Medulla oblongata (tissue), 1 donor: ENCODE measurements around the gene SPESP1.

ENCODE experiments used
- DNase-seq: peaks from one replicate; pipeline ENCODE4 v3.0.0-alpha.2; 2015; ENCODE audit errors: extremely low spot score

The SPESP1 gene

GRCh38 chr15:68930268-68931022 is at the start of gene SPESP1:
Gene SPESP1, plus strand, starts transcription at chr15:68930525. Its CDS starts 129 bp downstream, at chr15:68930654.
- peak; percentile 61 for DNase-seq

- DNase-seq = no peak
Observed at GRCh38 chr15:68885070-68885469, 45.3 kb upstream of the SPESP1 start.

DNA sequence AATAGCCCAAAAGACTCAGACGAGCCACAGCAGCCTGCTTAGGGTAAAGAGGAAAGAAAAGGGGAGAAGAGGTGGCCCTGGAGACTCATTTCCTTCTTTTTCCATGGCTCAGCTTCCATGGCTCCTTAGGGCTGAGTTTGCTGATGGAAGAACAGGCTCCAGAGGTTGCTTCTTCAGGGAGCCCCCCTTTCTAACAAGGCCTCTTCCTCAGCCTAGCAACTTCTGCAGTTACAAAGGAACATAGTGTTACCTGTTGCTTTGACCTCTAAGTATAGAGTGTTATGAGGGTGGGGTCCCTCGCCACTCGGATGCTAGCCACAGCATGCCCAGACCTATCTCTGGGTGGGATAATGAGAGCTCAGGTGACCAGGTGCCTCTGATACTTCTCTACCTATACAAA is 43.2 kb upstream of the SPESP1 start:
- DNase-seq = no peak

GRCh38 chr15:68887819-68888218 is 42.5 kb upstream of the SPESP1 start:
- no peak for DNase-seq

- DNase-seq = no peak
Observed at GRCh38 chr15:68888419-68888818, 41.9 kb upstream of the SPESP1 start.

GRCh38 chr15:68894208-68894607 is 36.1 kb upstream of the SPESP1 start:
- DNase-seq = no peak

DNA sequence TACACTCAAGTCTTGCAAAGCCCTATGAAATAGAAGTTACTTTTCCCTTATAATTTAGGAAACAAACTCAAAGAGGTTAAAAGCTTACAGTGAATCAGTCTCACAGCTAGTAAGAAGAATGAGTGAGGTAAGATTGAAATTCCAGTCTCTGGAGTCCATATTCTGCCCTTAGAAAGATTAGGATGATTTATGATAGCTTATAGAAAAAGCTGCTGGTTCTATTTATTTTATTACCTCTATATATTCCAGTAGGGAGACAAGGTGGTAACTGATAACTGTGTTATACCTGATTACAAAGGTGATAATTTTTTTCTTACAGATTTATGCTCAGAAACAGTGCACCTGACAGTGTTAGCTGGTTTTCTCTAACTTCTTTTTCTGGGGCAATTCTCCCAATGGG is 34.1 kb upstream of the SPESP1 start:
- DNase-seq = no peak

GRCh38 chr15:68897016-68897415 is 33.3 kb upstream of the SPESP1 start:
- DNase-seq = no peak

GRCh38 chr15:68900027-68900426 is 30.3 kb upstream of the SPESP1 start:
- DNase-seq = no peak

- no peak for DNase-seq
Observed at GRCh38 chr15:68907396-68907923, 22.9 kb upstream of the SPESP1 start.

GRCh38 chr15:68909601-68910100 is 20.7 kb upstream of the SPESP1 start:
- DNase-seq = no peak

GRCh38 chr15:68910341-68910740 is 20.0 kb upstream of the SPESP1 start:
- no peak for DNase-seq

DNA sequence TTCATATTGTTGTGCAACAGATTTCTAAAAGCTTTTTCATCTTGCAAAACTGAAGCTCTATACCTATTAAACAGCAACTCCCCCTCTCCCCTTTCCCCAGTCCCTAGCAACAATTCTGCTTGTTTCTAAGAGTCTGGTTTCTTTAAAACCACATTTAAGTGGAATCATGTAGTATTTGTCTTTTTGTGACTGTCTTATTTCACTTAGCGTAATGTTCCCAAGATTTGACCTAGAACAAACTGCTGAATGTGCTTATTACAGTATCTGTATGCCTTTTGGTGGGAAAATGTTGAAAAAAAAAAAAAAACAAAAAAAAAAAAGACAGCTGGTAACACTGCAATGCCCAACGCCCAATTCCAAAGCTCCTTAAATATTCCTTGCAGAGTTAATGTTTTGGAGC is 19.5 kb upstream of the SPESP1 start:
- no peak for DNase-seq

DNA sequence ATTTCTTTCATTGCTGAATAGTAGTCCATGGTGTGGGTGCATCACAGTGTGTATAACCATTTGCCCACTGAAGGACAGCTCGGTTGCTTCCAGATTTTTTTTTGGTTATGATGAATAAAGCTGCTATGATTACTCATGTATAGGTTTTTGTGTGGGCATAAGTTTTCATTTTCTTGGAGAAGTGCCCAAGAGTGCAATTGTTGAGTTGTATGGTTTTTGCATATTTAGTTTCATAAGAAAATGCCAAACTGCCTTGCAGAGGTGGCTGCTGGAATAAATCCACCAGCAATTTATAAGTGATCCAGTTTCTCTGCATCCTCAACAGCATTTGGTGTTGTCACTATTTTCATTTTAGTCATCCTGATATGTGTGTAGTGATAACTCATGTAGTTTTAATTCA is 8.4 kb upstream of the SPESP1 start:
- DNase-seq = no peak

GRCh38 chr15:68924866-68925560 is 5.3 kb upstream of the SPESP1 start:
- peak; percentile 88 for DNase-seq

DNA sequence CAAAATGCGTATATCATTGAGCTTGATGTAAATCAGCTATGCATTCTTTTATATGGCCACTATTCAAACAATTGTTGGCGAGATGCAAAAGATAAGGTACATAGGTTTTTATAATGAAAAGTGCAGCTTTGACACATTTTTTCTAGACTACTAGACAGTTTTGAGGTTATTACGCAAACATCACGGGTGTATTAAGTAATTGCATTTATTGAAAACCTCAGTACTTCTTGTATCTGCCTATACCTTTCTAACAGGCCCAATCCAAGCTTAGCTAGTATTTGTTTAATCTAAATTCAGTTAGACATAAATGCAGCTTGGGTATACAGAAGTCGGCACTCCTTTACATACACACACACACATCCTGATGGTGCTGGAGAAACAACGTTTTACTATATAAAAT is 2.7 kb downstream of the SPESP1 start:
- no peak for DNase-seq

DNA sequence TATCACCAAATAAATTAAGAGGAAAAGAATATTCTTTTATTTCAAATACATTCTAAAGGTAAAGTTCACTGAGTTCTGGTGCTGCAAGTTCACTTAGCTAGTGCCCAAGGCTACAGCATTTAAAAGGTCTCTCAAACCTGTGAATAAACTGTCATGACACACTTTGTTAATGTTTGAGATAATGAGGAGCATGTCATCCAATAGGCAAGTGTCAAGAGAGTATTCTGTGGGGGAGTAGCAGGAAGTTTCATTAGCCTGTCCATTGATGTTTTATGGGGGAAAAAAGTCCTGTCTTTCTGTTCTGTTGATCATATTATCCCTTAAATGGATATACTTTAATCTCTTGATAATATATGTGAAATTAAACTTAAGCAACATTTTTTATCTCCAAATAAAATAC is 4.0 kb downstream of the SPESP1 start:
- no peak for DNase-seq

- DNase-seq = no peak
Observed at GRCh38 chr15:68935400-68935937, 5.1 kb downstream of the SPESP1 start.

GRCh38 chr15:68939501-68939900 is 9.2 kb downstream of the SPESP1 start:
- DNase-seq = no peak

- no peak for DNase-seq
Observed at GRCh38 chr15:68951813-68952212, 21.5 kb downstream of the SPESP1 start.

DNA sequence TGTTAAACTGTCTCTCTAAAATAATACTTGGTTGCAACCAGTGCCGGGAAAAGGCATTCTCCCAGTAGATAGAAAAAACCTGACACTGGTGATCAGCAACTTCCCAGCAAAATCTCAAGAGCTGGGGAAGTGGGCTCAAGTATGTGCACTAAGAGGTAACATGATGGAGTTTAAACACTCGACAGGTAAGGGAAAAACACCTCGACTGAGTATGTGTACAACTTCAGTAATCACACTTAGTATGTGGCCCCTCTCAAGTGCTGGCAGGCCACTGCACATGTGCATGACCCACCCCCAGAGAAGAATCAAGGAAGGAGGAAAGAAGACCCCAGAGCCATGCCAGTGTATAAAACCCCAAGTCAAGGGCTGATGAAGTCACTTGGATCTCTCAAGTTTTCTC is 27.4 kb downstream of the SPESP1 start:
- DNase-seq = no peak

DNA sequence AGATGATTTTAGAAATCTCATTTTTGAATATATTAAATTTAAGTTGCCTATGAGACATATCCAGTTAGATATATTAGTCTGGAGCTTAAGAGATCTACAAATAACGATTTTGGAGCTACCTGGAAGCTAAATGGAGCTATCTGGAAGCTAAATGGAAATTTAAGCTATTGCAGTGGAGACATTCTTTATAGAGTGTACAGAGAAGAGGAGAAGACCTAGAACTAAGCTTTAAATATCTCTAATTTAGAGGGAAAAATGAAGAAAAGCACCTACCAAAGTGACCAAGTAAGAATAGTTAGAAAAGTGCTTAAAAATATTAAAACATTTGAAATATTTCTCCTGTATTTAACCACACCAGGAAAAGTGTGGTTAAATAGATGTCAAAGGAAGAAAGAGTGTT is 28.3 kb downstream of the SPESP1 start:
- DNase-seq = no peak

DNA sequence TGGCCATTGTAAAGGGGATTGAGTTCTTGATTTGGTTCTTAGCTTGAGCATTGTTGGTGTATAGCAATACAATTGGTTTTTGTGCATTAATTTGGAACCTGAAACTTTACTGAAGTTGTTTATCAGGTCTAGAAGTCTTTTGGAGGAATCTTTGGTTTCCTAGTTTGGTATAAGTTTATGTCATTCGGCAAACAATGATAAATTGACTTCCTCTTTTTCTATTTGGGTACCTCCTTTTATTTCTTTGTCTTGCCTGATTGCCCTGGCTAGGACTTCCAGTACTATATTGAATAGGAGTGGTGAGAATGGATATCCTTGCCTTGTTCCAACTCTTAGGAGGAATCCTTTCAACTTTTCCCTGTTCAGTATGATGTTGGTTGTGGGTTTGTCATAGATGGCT is 32.1 kb downstream of the SPESP1 start:
- DNase-seq = no peak
